ENCODE data around the gene PBRM1. TPM values are rescaled to one million over a fixed set of nuclear protein-coding genes. Genes with fewer than 3 reads are reported as not detected.

The PBRM1 gene
- total RNA-seq, 1 experiment from 2014 or later = 40.0 TPM

DNA sequence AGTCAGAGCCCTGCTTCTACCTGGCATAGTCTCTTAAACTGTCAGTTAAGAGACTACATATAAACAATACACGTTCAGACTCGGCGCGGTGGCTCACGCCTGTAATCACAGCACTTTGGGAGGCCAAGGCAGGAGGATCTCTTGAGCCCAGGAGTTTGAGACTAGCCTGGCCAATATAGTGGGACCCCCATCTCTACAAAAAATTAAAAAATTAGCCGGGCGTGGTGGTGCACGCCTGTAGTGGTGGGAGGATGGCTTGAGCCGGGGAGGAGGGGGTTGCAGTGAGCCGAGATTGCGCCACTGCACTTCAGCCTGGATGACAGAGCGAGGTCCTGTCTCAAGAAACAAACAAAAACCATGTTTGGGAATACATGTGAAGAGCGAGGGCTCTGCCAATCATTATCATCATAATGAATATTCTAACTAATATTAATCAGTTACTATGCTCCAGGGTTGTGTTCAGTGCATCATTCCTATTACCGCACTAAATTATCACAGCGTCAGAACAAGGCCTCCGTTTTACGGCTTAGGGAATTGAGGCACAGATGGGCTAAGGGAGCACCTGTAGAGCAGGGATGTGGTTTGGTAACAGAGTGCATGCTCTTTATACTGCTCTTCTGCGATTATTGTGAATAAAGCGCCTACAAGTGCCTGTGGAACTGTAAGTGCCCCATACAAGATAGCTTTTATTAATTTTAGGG, 150.2 kb downstream of the PBRM1 start (continued):
- TF ChIP-seq ZFX (IDR thresholded peaks at IDR 0.05) = no peak

DNA sequence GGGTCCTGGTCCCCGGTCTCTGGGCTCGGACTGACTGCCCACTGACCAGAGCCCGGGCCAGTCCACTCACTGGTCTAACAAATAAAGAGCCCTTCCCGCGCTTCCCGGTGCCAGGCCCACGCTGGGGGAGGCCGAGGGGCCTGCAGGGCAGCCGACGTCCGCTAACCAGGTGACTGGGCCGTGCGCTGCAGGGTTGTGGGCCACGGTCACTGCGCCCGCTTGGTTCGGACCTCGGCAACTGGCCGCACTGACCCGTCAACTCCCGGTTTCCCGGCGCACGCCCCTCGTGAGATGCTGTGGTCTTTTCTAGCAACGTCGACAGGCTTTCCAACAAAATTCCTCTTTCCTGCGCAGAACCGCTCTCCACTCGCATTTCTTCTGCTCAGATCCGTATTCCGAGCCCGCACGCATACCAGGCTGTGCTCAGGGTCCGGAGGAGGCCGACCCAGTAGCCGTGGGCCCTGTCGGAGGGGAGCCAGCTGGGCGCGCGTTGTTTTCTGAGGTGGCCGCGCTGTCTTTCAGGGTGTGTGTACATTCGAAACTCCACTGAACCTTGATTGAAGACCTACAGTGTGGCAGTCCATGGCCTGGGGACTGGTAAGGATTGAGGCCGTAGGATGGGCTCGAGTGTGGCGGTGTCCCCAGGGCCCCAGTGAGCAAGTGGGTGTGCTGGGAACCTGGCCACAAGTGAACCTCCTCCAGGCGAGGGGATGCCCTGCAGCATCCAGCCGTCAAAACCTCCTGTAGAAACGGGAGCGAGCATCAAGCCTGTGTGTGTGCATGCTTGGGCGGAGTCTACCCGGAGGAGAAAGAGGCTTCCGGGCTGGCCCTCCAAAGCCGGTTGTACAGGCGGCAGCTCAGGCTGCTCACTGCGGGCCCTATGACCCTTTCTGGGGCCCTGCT, 151.2 kb downstream of the PBRM1 start:
- intact Hi-C loops (cut with micrococcal nuclease) = no loop called here
- no peak for ATAC-seq
- Histone ChIP-seq H3K36me3 (ENCODE audit: control insufficient read depth in 1 of 2, insufficient read depth in 2 of 2, low read length in 2 of 2) (no peaks in the 10 kb centered on the region; a peak in 1 of 4 replicates), H3K9ac (ENCODE audit: low read length) (peak overlapping the region; percentile 37), H3K4me1 (ENCODE audit: control insufficient read depth in 1 of 2, insufficient read depth in 2 of 2, low read length in 2 of 2) (peaks cover 14 to 43% of the 10 kb centered on the region in 2 experiments; a peak in 3 of 4 replicates), H3K79me2 (ENCODE audit: insufficient read depth, low read length) (peaks cover 59% of the 10 kb centered on the region), H3K27ac (ENCODE audit: low read depth, low read length) (peak overlapping the region; percentile 62), H2AFZ (ENCODE audit: low read depth, low read length, poor library complexity, severe bottlenecking) (no peak overlapping the region), H3K4me3 (replicated peaks in 1 of 2; ENCODE audit: low read depth in 1 of 2, low read length in 2 of 2) (peak overlapping the region; percentile 23 to 36; a peak in 3 of 4 replicates), H3K27me3 (ENCODE audit: insufficient read depth, low read length) (no peaks in the 10 kb centered on the region), H3K4me2 (ENCODE audit: low read length) (peak overlapping the region; percentile 53), H3K9me3 (ENCODE audit: control insufficient read depth in 1 of 2, insufficient read depth in 1 of 2, low read depth in 1 of 2, low read length in 2 of 2) (no peaks in the 10 kb centered on the region), H3K9me2 (ENCODE audit: insufficient read depth) (no peaks in the 10 kb centered on the region), H4K20me1 (ENCODE audit: insufficient read depth) (no peaks in the 10 kb centered on the region)
- ChIA-PET CTCF (no interaction called here), POLR2A (no interaction called here), RAD21 (ENCODE audit: low non-redundant PET in 1 of 2, low total read pairs in 2 of 2, uncharacterized antibody in 2 of 2, unreplicated experiment in 2 of 2) (no interaction called here)
- no peak for TF ChIP-seq SRF (IDR thresholded peaks at IDR 0.05; ENCODE audit: low read depth)
- TF ChIP-seq ELF1 (IDR thresholded peaks at IDR 0.05; ENCODE audit: borderline replicate concordance, low read depth) = no peak
- TF ChIP-seq TCF7L2 (IDR thresholded peaks at IDR 0.05; ENCODE audit: borderline replicate concordance, extremely low read depth, insufficient read depth, insufficient read length) = no peak
- no peak for TF ChIP-seq ZFX (IDR thresholded peaks at IDR 0.05)
- TF ChIP-seq POLR2AphosphoS5 (IDR thresholded peaks at IDR 0.05; ENCODE audit: low read depth, low read length) = no peak
- TF ChIP-seq, protein P1, sequence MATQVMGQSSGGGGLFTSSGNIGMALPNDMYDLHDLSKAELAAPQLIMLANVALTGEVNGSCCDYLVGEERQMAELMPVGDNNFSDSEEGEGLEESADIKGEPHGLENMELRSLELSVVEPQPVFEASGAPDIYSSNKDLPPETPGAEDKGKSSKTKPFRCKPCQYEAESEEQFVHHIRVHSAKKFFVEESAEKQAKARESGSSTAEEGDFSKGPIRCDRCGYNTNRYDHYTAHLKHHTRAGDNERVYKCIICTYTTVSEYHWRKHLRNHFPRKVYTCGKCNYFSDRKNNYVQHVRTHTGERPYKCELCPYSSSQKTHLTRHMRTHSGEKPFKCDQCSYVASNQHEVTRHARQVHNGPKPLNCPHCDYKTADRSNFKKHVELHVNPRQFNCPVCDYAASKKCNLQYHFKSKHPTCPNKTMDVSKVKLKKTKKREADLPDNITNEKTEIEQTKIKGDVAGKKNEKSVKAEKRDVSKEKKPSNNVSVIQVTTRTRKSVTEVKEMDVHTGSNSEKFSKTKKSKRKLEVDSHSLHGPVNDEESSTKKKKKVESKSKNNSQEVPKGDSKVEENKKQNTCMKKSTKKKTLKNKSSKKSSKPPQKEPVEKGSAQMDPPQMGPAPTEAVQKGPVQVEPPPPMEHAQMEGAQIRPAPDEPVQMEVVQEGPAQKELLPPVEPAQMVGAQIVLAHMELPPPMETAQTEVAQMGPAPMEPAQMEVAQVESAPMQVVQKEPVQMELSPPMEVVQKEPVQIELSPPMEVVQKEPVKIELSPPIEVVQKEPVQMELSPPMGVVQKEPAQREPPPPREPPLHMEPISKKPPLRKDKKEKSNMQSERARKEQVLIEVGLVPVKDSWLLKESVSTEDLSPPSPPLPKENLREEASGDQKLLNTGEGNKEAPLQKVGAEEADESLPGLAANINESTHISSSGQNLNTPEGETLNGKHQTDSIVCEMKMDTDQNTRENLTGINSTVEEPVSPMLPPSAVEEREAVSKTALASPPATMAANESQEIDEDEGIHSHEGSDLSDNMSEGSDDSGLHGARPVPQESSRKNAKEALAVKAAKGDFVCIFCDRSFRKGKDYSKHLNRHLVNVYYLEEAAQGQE (IDR thresholded peaks at IDR 0.05; ENCODE audit: low read depth) = no peak
- no peak for TF ChIP-seq SIN3A (IDR thresholded peaks at IDR 0.05; ENCODE audit: low read depth)
- TF ChIP-seq POLR2A (IDR thresholded peaks at IDR 0.05; ENCODE audit: borderline replicate concordance, extremely low read depth, insufficient read depth, insufficient read length) = no peak
- no peak for TF ChIP-seq FOSL1 (IDR thresholded peaks at IDR 0.05; ENCODE audit: low read depth)
- no peak for TF ChIP-seq EZH2 (IDR thresholded peaks at IDR 0.05)
- DNase-seq (ENCODE audit: low read depth, low spot score) = no peak
- BruUV-seq (replicated peaks) = no TSS peak

All from HCT116 (cell line).